ENCODE results near the gene CAMK2A. TPM values are rescaled to one million over a fixed set of nuclear protein-coding genes. Genes with fewer than 3 reads are reported as not detected.

Gene CAMK2A
- total and polyA plus RNA-seq, 4 donors = under 0.01 TPM; not detected in 3

DNA sequence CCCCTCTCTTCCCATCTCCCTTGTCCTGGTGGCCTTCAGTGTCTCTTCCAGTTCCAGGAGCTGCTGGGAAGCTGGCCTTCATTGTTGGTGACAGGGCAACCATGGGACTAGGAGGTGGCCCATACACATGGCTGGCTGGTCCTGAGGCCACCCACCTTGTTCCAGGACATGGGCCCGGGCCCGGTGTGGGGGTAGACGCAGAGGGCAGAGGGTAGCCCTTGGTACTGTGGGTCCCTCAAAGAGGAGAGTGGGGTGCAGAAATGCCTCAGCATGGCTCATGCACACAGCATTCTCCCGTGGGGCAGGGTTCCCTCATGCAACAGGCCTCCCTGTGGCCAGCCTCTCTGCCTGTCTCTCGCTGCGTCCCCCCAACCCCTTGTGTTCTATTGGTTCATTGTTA is 78.9 kb downstream of the CAMK2A start:
- TF ChIP-seq HNF4G (IDR thresholded peaks at IDR 0.05) (no peak), RXRA (IDR thresholded peaks at IDR 0.05) (no peak), TAF1 (conservative IDR thresholded peaks at IDR 0.05) (no peak), RAD21 (IDR thresholded peaks at IDR 0.05) (no peak), JUND (IDR thresholded peaks at IDR 0.05) (no peak), FOXA2 (IDR thresholded peaks at IDR 0.05) (no peak), NR2F2 (IDR thresholded peaks at IDR 0.05) (no peak), HNF4A (conservative IDR thresholded peaks at IDR 0.05) (no peak), FOXA1 (IDR thresholded peaks at IDR 0.05) (no peak), YY1 (IDR thresholded peaks at IDR 0.05) (no peak), GABPA (IDR thresholded peaks at IDR 0.05 in 1 of 2, conservative IDR thresholded peaks at IDR 0.05 in 1 of 2) (no peak)
- TF ChIP-seq, protein P1, sequence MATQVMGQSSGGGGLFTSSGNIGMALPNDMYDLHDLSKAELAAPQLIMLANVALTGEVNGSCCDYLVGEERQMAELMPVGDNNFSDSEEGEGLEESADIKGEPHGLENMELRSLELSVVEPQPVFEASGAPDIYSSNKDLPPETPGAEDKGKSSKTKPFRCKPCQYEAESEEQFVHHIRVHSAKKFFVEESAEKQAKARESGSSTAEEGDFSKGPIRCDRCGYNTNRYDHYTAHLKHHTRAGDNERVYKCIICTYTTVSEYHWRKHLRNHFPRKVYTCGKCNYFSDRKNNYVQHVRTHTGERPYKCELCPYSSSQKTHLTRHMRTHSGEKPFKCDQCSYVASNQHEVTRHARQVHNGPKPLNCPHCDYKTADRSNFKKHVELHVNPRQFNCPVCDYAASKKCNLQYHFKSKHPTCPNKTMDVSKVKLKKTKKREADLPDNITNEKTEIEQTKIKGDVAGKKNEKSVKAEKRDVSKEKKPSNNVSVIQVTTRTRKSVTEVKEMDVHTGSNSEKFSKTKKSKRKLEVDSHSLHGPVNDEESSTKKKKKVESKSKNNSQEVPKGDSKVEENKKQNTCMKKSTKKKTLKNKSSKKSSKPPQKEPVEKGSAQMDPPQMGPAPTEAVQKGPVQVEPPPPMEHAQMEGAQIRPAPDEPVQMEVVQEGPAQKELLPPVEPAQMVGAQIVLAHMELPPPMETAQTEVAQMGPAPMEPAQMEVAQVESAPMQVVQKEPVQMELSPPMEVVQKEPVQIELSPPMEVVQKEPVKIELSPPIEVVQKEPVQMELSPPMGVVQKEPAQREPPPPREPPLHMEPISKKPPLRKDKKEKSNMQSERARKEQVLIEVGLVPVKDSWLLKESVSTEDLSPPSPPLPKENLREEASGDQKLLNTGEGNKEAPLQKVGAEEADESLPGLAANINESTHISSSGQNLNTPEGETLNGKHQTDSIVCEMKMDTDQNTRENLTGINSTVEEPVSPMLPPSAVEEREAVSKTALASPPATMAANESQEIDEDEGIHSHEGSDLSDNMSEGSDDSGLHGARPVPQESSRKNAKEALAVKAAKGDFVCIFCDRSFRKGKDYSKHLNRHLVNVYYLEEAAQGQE (IDR thresholded peaks at IDR 0.05) = no peak
- TF ChIP-seq, protein P2, sequence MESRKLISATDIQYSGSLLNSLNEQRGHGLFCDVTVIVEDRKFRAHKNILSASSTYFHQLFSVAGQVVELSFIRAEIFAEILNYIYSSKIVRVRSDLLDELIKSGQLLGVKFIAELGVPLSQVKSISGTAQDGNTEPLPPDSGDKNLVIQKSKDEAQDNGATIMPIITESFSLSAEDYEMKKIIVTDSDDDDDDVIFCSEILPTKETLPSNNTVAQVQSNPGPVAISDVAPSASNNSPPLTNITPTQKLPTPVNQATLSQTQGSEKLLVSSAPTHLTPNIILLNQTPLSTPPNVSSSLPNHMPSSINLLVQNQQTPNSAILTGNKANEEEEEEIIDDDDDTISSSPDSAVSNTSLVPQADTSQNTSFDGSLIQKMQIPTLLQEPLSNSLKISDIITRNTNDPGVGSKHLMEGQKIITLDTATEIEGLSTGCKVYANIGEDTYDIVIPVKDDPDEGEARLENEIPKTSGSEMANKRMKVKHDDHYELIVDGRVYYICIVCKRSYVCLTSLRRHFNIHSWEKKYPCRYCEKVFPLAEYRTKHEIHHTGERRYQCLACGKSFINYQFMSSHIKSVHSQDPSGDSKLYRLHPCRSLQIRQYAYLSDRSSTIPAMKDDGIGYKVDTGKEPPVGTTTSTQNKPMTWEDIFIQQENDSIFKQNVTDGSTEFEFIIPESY (IDR thresholded peaks at IDR 0.05) = no peak
- TF ChIP-seq, protein P3, sequence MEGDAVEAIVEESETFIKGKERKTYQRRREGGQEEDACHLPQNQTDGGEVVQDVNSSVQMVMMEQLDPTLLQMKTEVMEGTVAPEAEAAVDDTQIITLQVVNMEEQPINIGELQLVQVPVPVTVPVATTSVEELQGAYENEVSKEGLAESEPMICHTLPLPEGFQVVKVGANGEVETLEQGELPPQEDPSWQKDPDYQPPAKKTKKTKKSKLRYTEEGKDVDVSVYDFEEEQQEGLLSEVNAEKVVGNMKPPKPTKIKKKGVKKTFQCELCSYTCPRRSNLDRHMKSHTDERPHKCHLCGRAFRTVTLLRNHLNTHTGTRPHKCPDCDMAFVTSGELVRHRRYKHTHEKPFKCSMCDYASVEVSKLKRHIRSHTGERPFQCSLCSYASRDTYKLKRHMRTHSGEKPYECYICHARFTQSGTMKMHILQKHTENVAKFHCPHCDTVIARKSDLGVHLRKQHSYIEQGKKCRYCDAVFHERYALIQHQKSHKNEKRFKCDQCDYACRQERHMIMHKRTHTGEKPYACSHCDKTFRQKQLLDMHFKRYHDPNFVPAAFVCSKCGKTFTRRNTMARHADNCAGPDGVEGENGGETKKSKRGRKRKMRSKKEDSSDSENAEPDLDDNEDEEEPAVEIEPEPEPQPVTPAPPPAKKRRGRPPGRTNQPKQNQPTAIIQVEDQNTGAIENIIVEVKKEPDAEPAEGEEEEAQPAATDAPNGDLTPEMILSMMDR (IDR thresholded peaks at IDR 0.05; ENCODE audit: low read depth, low read length, missing input control) = no peak
- TF ChIP-seq, protein P4, sequence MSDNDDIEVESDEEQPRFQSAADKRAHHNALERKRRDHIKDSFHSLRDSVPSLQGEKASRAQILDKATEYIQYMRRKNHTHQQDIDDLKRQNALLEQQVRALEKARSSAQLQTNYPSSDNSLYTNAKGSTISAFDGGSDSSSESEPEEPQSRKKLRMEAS (IDR thresholded peaks at IDR 0.05) = no peak
- Histone ChIP-seq H3K27ac (ENCODE audit: low read depth in 1 of 2, low read length in 2 of 2) (no peak overlapping the region), H3K9ac (ENCODE audit: low read depth in 1 of 2, low read length in 2 of 2) (no peak overlapping the region), H3K36me3 (ENCODE audit: control insufficient read depth in 4 of 4, insufficient read depth in 3 of 4, low read depth in 1 of 4, low read length in 3 of 4) (no peaks in the 10 kb centered on the region), H3K27me3 (ENCODE audit: control insufficient read depth in 4 of 4, insufficient read depth in 4 of 4, low read length in 3 of 4) (no peaks in the 10 kb centered on the region), H3K4me1 (ENCODE audit: control insufficient read depth in 4 of 4, insufficient read depth in 4 of 4, low read length in 3 of 4) (no peaks in the 10 kb centered on the region), H3K4me3 (ENCODE audit: low read depth in 1 of 3, low read length in 3 of 3) (no peak overlapping the region), H3K9me3 (ENCODE audit: control insufficient read depth in 4 of 4, low read length in 3 of 4) (no peaks in the 10 kb centered on the region)
- DNase-seq (ENCODE audit: low spot score) = no peak
- WGBS = 84% methylated on average over 6 of the region's 6 CpGs

DNA sequence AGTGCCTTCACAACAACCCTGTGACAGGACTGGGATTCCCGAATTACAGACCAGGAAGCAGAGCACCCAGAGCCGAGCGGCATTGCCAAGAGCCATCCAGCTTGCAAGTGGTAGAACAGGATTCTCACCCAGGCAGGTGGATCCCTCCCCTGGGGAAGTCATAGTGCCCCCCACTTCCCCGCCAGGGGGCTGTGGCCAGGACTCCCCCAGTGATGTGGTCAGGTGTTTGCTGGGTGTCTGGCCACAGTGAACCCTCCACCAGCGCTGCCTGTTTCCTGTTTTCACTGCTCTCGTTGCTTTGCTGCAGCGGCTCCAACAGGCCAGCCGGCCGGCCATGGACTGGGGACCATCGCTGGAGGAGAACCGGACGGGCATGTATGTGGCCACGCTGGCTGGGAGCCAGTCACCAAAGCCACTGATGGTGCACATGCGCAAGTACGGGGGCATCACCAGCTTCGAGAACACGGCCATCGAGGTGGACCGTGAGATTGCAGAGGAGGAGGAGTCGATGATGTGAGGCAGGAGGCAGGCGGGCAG is 80.4 kb downstream of the CAMK2A start:
- no peaks in the 10 kb centered on the region for H3K9me3 ChIP-seq (ENCODE audit: control insufficient read depth in 4 of 4, low read length in 3 of 4)
- H3K27ac ChIP-seq (ENCODE audit: low read depth in 1 of 2, low read length in 2 of 2) = peak overlapping the region in 1 of 2 donors; percentile 52
- no peak overlapping the region for H3K9ac ChIP-seq (ENCODE audit: low read depth in 1 of 2, low read length in 2 of 2)
- no peak overlapping the region for H3K4me3 ChIP-seq (ENCODE audit: low read depth in 1 of 3, low read length in 3 of 3)
- H3K4me1 ChIP-seq (ENCODE audit: control insufficient read depth in 4 of 4, insufficient read depth in 4 of 4, low read length in 3 of 4) = no peaks in the 10 kb centered on the region
- WGBS = 67% methylated on average over 21 of the region's 21 CpGs
- H3K36me3 ChIP-seq (ENCODE audit: control insufficient read depth in 4 of 4, insufficient read depth in 3 of 4, low read depth in 1 of 4, low read length in 3 of 4) = no peaks in the 10 kb centered on the region
- DNase-seq (ENCODE audit: low spot score) = no peak
- TF ChIP-seq HNF4A (conservative IDR thresholded peaks at IDR 0.05) = no peak
- TF ChIP-seq, protein P1 (IDR thresholded peaks at IDR 0.05) = no peak
- TF ChIP-seq, protein P5, sequence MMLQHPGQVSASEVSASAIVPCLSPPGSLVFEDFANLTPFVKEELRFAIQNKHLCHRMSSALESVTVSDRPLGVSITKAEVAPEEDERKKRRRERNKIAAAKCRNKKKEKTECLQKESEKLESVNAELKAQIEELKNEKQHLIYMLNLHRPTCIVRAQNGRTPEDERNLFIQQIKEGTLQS (IDR thresholded peaks at IDR 0.05) = no peak
- TF ChIP-seq HNF4G (IDR thresholded peaks at IDR 0.05) = no peak
- TF ChIP-seq TAF1 (conservative IDR thresholded peaks at IDR 0.05) = no peak
- TF ChIP-seq, protein P2 (IDR thresholded peaks at IDR 0.05) = no peak
- peak; percentile 38 for TF ChIP-seq NR2F2 (IDR thresholded peaks at IDR 0.05)
- no peaks in the 10 kb centered on the region for H3K27me3 ChIP-seq (ENCODE audit: control insufficient read depth in 4 of 4, insufficient read depth in 4 of 4, low read length in 3 of 4)
